SK-N-SH treated with all-trans-retinoic acid at 6 μM for 48 hours (cell line): ENCODE measurements around the gene ABCA1.

ENCODE experiments used
- ATAC-seq: fragments of 200-7000 bp; cut with Tn5 transposase; 3 replicates; pipeline ENCODE4 v1.9.1; 2020; ENCODE audit warnings: mild to moderate bottlenecking, moderate library complexity
- ARNTL ChIP-seq: fragments of 450-650 bp; formaldehyde crosslinking; IDR thresholded peaks from 2 replicates; pipeline ENCODE4 v1.5.0; 2020; ENCODE audit warnings: low read depth, mild to moderate bottlenecking, moderate library complexity, borderline replicate concordance
- BACH2 ChIP-seq: fragments of 250-450 bp; sonication (Bioruptor Pico); IDR thresholded peaks from 2 replicates; pipeline ENCODE4 v1.9.0; 2021; ENCODE audit warnings: mild to moderate bottlenecking, borderline replicate concordance
- GLIS3 ChIP-seq: fragments of 250-450 bp; sonication (Bioruptor Pico); IDR thresholded peaks from 2 replicates; pipeline ENCODE4 v1.5.0; 2020; ENCODE audit warnings: mild to moderate bottlenecking, moderate library complexity
- ISL1 ChIP-seq: fragments of 250-450 bp; sonication (Bioruptor Pico); IDR thresholded peaks from 2 replicates; pipeline ENCODE4 v2.1.2; 2022; ENCODE audit warnings: mild to moderate bottlenecking, moderate library complexity
- OSR1 ChIP-seq: fragments of 250-450 bp; sonication (Bioruptor Pico); IDR thresholded peaks from 2 replicates; pipeline ENCODE4 v1.8.0; 2022; ENCODE audit warnings: moderate library complexity, mild to moderate bottlenecking, inconsistent platforms
- PPARA ChIP-seq: fragments of 250-450 bp; sonication (Bioruptor Pico); IDR thresholded peaks from 2 replicates; pipeline ENCODE4 v1.5.0; 2020; ENCODE audit warnings: mild to moderate bottlenecking, borderline replicate concordance
- RARB ChIP-seq: fragments of 250-450 bp; sonication (Bioruptor Pico); IDR thresholded peaks from 2 replicates; pipeline ENCODE4 v1.8.0; 2021; ENCODE audit warnings: mild to moderate bottlenecking, moderate library complexity
- SNAI2 ChIP-seq: fragments of 250-450 bp; sonication (Bioruptor Pico); IDR thresholded peaks from 2 replicates; pipeline ENCODE4 v1.5.0; 2020; ENCODE audit warnings: mild to moderate bottlenecking, moderate library complexity
- TCF4 ChIP-seq: fragments of 250-450 bp; sonication (Bioruptor Pico); IDR thresholded peaks from 2 replicates; pipeline ENCODE4 v1.8.0; 2021; ENCODE audit warnings: mild to moderate bottlenecking, moderate library complexity, borderline replicate concordance
- TOX ChIP-seq: fragments of 250-450 bp; sonication (Bioruptor Pico); IDR thresholded peaks from 2 replicates; pipeline ENCODE4 v1.8.0; 2021; ENCODE audit warnings: mild to moderate bottlenecking, moderate library complexity, borderline replicate concordance
- ZFP30 ChIP-seq: fragments of 450-650 bp; formaldehyde crosslinking; IDR thresholded peaks from 2 replicates; pipeline ENCODE4 v1.5.0; 2022; ENCODE audit warnings: mild to moderate bottlenecking, moderate library complexity
- ZNF565 ChIP-seq: fragments of 450-650 bp; formaldehyde crosslinking; conservative IDR thresholded peaks from 2 replicates; pipeline ENCODE4 v1.5.0; 2020; ENCODE audit warnings: low read depth, mild to moderate bottlenecking, moderate library complexity
- ZNF70 ChIP-seq: fragments of 450-650 bp; formaldehyde crosslinking; IDR thresholded peaks from 2 replicates; pipeline ENCODE4 v1.5.0; 2020; ENCODE audit warnings: mild to moderate bottlenecking, moderate library complexity
- TF ChIP-seq, protein P1 (sequence below): fragments of 250-450 bp; sonication (Bioruptor Pico); IDR thresholded peaks from 2 replicates; pipeline ENCODE4 v1.5.1; 2021; ENCODE audit warnings: mild to moderate bottlenecking, moderate library complexity
- TF ChIP-seq, protein P2 (sequence below): fragments of 250-450 bp; sonication (Bioruptor Pico); IDR thresholded peaks from 2 replicates; pipeline ENCODE4 v1.5.1; 2020; ENCODE audit warnings: low read depth, mild to moderate bottlenecking, moderate library complexity
- TF ChIP-seq, protein P3 (sequence below): fragments of 250-450 bp; sonication (Bioruptor Pico); IDR thresholded peaks from 2 replicates; pipeline ENCODE4 v1.8.0; 2021; ENCODE audit warnings: low read depth, mild to moderate bottlenecking, moderate library complexity, borderline replicate concordance
- TF ChIP-seq, protein P4 (sequence below): fragments of 250-450 bp; sonication (Bioruptor Pico); IDR thresholded peaks from 2 replicates; pipeline ENCODE4 v1.8.0; 2020; ENCODE audit warnings: mild to moderate bottlenecking, moderate library complexity, borderline replicate concordance
- TF ChIP-seq, protein P5 (sequence below): fragments of 250-450 bp; sonication (Bioruptor Pico); IDR thresholded peaks from 2 replicates; pipeline ENCODE4 v1.5.0; 2020; ENCODE audit warnings: mild to moderate bottlenecking, moderate library complexity

The ABCA1 gene

DNA sequence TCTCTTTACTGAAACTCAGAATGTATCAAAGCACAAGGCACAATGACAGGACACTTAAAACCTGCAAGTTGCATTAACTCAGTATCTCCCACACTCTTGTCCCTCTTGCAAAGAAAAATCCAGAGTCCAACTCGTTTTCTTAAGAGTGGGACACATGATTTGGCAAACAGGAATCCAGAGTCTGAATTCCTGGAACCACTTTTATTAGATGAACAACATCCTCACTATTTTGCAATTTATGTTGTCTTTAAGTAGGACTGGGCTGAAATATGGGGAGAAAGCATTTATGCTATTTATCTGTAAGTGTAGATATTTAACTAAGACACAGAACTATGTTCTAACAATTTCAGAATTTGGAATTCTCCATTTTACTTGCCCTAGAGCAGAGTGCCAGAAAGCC lies 69.1 kb downstream of the ABCA1 start:
- ATAC-seq: no peak
- TF ChIP-seq SNAI2 (no peak), GLIS3 (CRISPR knock-in tag) (no peak), TCF4 (no peak), BACH2 (no peak), RARB (CRISPR knock-in tag) (no peak), ARNTL (CRISPR knock-in tag) (no peak), PPARA (no peak), ZNF70 (CRISPR knock-in tag) (no peak)
- TF ChIP-seq, protein P1, sequence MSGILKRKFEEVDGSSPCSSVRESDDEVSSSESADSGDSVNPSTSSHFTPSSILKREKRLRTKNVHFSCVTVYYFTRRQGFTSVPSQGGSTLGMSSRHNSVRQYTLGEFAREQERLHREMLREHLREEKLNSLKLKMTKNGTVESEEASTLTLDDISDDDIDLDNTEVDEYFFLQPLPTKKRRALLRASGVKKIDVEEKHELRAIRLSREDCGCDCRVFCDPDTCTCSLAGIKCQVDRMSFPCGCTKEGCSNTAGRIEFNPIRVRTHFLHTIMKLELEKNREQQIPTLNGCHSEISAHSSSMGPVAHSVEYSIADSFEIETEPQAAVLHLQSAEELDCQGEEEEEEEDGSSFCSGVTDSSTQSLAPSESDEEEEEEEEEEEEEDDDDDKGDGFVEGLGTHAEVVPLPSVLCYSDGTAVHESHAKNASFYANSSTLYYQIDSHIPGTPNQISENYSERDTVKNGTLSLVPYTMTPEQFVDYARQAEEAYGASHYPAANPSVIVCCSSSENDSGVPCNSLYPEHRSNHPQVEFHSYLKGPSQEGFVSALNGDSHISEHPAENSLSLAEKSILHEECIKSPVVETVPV: no peak
- TF ChIP-seq, protein P2, sequence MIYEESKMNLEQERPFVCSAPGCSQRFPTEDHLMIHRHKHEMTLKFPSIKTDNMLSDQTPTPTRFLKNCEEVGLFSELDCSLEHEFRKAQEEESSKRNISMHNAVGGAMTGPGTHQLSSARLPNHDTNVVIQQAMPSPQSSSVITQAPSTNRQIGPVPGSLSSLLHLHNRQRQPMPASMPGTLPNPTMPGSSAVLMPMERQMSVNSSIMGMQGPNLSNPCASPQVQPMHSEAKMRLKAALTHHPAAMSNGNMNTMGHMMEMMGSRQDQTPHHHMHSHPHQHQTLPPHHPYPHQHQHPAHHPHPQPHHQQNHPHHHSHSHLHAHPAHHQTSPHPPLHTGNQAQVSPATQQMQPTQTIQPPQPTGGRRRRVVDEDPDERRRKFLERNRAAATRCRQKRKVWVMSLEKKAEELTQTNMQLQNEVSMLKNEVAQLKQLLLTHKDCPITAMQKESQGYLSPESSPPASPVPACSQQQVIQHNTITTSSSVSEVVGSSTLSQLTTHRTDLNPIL: no peak
- TF ChIP-seq, protein P3, sequence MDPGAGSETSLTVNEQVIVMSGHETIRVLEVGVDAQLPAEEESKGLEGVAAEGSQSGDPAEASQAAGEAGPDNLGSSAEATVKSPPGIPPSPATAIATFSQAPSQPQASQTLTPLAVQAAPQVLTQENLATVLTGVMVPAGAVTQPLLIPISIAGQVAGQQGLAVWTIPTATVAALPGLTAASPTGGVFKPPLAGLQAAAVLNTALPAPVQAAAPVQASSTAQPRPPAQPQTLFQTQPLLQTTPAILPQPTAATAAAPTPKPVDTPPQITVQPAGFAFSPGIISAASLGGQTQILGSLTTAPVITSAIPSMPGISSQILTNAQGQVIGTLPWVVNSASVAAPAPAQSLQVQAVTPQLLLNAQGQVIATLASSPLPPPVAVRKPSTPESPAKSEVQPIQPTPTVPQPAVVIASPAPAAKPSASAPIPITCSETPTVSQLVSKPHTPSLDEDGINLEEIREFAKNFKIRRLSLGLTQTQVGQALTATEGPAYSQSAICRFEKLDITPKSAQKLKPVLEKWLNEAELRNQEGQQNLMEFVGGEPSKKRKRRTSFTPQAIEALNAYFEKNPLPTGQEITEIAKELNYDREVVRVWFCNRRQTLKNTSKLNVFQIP (CRISPR knock-in tag): no peak
- TF ChIP-seq, protein P4, sequence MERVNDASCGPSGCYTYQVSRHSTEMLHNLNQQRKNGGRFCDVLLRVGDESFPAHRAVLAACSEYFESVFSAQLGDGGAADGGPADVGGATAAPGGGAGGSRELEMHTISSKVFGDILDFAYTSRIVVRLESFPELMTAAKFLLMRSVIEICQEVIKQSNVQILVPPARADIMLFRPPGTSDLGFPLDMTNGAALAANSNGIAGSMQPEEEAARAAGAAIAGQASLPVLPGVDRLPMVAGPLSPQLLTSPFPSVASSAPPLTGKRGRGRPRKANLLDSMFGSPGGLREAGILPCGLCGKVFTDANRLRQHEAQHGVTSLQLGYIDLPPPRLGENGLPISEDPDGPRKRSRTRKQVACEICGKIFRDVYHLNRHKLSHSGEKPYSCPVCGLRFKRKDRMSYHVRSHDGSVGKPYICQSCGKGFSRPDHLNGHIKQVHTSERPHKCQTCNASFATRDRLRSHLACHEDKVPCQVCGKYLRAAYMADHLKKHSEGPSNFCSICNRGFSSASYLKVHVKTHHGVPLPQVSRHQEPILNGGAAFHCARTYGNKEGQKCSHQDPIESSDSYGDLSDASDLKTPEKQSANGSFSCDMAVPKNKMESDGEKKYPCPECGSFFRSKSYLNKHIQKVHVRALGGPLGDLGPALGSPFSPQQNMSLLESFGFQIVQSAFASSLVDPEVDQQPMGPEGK (CRISPR knock-in tag): no peak

DNA sequence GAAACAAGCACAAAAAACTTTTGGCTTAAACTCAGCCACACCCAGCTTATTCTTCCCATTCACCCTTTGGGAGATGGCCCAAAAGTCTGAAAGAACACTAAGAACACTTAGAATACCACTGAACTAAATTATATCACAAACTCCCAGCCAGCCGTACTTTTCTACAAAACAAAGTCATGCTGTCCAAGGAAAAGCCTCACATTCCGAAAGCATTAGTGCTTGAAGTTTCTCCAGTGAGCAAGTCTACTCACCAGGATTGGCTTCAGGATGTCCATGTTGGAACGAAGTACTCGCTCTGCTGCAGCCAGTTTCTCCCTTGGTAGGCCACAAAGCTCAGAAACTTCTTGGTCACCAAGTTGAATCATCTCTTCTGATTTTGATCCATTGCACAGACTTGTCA lies 69.7 kb downstream of the ABCA1 start:
- TF ChIP-seq RARB (CRISPR knock-in tag): no peak
- no peak for TF ChIP-seq TCF4
- no peak for TF ChIP-seq TOX
- TF ChIP-seq ISL1 (CRISPR knock-in tag): no peak
- TF ChIP-seq SNAI2: no peak
- no peak for TF ChIP-seq ZFP30 (CRISPR knock-in tag)
- TF ChIP-seq, protein P1: no peak
- TF ChIP-seq, protein P5, sequence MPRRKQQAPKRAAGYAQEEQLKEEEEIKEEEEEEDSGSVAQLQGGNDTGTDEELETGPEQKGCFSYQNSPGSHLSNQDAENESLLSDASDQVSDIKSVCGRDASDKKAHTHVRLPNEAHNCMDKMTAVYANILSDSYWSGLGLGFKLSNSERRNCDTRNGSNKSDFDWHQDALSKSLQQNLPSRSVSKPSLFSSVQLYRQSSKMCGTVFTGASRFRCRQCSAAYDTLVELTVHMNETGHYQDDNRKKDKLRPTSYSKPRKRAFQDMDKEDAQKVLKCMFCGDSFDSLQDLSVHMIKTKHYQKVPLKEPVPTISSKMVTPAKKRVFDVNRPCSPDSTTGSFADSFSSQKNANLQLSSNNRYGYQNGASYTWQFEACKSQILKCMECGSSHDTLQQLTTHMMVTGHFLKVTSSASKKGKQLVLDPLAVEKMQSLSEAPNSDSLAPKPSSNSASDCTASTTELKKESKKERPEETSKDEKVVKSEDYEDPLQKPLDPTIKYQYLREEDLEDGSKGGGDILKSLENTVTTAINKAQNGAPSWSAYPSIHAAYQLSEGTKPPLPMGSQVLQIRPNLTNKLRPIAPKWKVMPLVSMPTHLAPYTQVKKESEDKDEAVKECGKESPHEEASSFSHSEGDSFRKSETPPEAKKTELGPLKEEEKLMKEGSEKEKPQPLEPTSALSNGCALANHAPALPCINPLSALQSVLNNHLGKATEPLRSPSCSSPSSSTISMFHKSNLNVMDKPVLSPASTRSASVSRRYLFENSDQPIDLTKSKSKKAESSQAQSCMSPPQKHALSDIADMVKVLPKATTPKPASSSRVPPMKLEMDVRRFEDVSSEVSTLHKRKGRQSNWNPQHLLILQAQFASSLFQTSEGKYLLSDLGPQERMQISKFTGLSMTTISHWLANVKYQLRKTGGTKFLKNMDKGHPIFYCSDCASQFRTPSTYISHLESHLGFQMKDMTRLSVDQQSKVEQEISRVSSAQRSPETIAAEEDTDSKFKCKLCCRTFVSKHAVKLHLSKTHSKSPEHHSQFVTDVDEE (CRISPR knock-in tag): no peak
- no peak for TF ChIP-seq OSR1
- TF ChIP-seq, protein P2: no peak
- no peak for TF ChIP-seq ZNF565 (CRISPR knock-in tag)
- no peak for TF ChIP-seq PPARA
- no peak for TF ChIP-seq GLIS3 (CRISPR knock-in tag)
- TF ChIP-seq, protein P4 (CRISPR knock-in tag): no peak
- no peak for ATAC-seq
